ENCODE data around the gene CDK11B. TPM values are rescaled to one million over a fixed set of nuclear protein-coding genes. Genes with fewer than 3 reads are reported as not detected.

Gene CDK11B
- total RNA-seq, 1 donor: 5.8 TPM

GRCh38 chr1:1629430-1630190 lies 29.2 kb downstream of the CDK11B start:
- Histone ChIP-seq H3K27me3 (ENCODE audit: insufficient read depth, low read length) (peaks cover 8% of the 10 kb centered on the region), H3K79me2 (ENCODE audit: insufficient read depth, low read length) (no peaks in the 10 kb centered on the region), H3K4me2 (ENCODE audit: insufficient read depth, low read length) (no peak overlapping the region), H3K4me3 (ENCODE audit: insufficient read depth, low read length) (no peak overlapping the region), H3K9me3 (ENCODE audit: low read depth, low read length) (no peaks in the 10 kb centered on the region), H2AFZ (ENCODE audit: low read length) (no peak overlapping the region), H3K4me1 (ENCODE audit: insufficient read depth, low read length) (no peaks in the 10 kb centered on the region), H3K36me3 (ENCODE audit: insufficient read depth, low read length) (no peaks in the 10 kb centered on the region), H3K27ac (ENCODE audit: low read depth, low read length) (no peak overlapping the region), H4K20me1 (ENCODE audit: insufficient read depth, low read length) (peaks cover 6% of the 10 kb centered on the region)
- no peak for TF ChIP-seq CTCF (IDR thresholded peaks at IDR 0.05; ENCODE audit: extremely low read depth, low read depth, low read length)
- DNase-seq (ENCODE audit: insufficient read length, low spot score, missing footprints): peak; percentile 88

- H3K27me3 ChIP-seq (ENCODE audit: insufficient read depth, low read length): peaks cover 8% of the 10 kb centered on the region
- H3K27ac ChIP-seq (ENCODE audit: low read depth, low read length): no peak overlapping the region
- no peak overlapping the region for H2AFZ ChIP-seq (ENCODE audit: low read length)
- DNase-seq (ENCODE audit: insufficient read length, low spot score, missing footprints): peak; percentile 92
- no peaks in the 10 kb centered on the region for H3K4me1 ChIP-seq (ENCODE audit: insufficient read depth, low read length)
- TF ChIP-seq CTCF (IDR thresholded peaks at IDR 0.05; ENCODE audit: extremely low read depth, low read depth, low read length): no peak
- peaks cover 6% of the 10 kb centered on the region for H4K20me1 ChIP-seq (ENCODE audit: insufficient read depth, low read length)
- H3K79me2 ChIP-seq (ENCODE audit: insufficient read depth, low read length): no peaks in the 10 kb centered on the region
- H3K4me3 ChIP-seq (ENCODE audit: insufficient read depth, low read length): no peak overlapping the region
- no peak overlapping the region for H3K4me2 ChIP-seq (ENCODE audit: insufficient read depth, low read length)
- no peaks in the 10 kb centered on the region for H3K9me3 ChIP-seq (ENCODE audit: low read depth, low read length)
- no peaks in the 10 kb centered on the region for H3K36me3 ChIP-seq (ENCODE audit: insufficient read depth, low read length)
Observed at GRCh38 chr1:1628754-1629429, 29.9 kb downstream of the CDK11B start.

GRCh38 chr1:1627829-1628753 lies 30.7 kb downstream of the CDK11B start:
- Histone ChIP-seq H3K36me3 (ENCODE audit: insufficient read depth, low read length) (no peaks in the 10 kb centered on the region), H3K27ac (ENCODE audit: low read depth, low read length) (no peak overlapping the region), H3K27me3 (ENCODE audit: insufficient read depth, low read length) (peaks cover 8% of the 10 kb centered on the region), H3K4me3 (ENCODE audit: insufficient read depth, low read length) (no peak overlapping the region), H3K4me2 (ENCODE audit: insufficient read depth, low read length) (no peak overlapping the region), H2AFZ (ENCODE audit: low read length) (no peak overlapping the region), H3K4me1 (ENCODE audit: insufficient read depth, low read length) (no peaks in the 10 kb centered on the region), H3K9me3 (ENCODE audit: low read depth, low read length) (no peaks in the 10 kb centered on the region), H4K20me1 (ENCODE audit: insufficient read depth, low read length) (peaks cover 6% of the 10 kb centered on the region), H3K79me2 (ENCODE audit: insufficient read depth, low read length) (no peaks in the 10 kb centered on the region)
- peak; percentile 88 for DNase-seq (ENCODE audit: insufficient read length, low spot score, missing footprints)
- no peak for TF ChIP-seq CTCF (IDR thresholded peaks at IDR 0.05; ENCODE audit: extremely low read depth, low read depth, low read length)

All from osteoblast (primary cell).